Activated naive CD4-positive, alpha-beta T cell treated with Interleukin-2 at 50 U/mL for 16 hours (primary cell): ENCODE measurements around the gene DRD4.
"Not testable (repeated sequence)": the region's sequence is repeated elsewhere in the genome, so short reads cannot be mapped to it uniquely, and the experiment has no call there.

ENCODE experiments used
- DNase-seq: peaks from one replicate; pipeline ENCODE4 v3.0.0-alpha.2; 2020

The DRD4 gene

DNA sequence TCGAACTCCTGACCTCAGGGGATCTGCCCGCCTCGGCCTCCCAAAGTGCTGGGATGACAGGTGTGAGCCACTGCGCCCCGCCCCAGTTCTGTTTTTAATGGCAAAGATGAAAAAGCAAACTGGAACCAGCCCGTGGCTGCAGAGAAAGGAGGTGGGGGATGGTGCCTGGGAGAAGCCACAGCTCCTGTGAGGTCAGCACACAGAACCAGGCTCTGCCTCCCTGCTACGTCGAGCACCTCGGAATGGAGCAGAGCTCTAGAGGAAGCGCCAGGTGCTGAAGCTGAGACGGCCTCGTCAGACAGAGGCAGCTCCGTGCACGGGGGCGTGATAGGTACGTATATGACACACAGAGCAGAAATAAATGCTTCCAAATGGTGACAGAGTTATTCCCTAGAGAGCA lies 8.5 kb downstream of the DRD4 start:
- DNase-seq, result no peak

DNA sequence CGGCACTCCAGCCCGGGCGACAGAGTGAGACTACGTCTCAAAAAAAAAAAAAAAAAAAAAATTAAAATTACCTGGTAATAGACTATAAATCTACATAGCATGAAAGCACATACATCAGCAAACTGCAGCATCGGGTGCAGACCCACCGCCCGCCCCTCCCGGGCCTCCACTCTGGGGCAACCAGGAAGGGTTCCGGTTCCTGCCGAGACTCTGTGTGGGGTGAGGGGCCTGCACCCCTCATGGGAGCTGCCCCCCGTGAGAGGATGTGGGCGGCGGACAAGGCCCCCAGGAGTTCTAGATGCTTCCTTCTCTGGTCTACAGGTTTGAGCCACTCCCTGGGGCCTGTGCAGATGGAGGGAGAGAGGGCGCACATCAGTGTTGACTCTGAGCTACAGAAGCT lies 9.1 kb downstream of the DRD4 start:
- no peak for DNase-seq

DNA sequence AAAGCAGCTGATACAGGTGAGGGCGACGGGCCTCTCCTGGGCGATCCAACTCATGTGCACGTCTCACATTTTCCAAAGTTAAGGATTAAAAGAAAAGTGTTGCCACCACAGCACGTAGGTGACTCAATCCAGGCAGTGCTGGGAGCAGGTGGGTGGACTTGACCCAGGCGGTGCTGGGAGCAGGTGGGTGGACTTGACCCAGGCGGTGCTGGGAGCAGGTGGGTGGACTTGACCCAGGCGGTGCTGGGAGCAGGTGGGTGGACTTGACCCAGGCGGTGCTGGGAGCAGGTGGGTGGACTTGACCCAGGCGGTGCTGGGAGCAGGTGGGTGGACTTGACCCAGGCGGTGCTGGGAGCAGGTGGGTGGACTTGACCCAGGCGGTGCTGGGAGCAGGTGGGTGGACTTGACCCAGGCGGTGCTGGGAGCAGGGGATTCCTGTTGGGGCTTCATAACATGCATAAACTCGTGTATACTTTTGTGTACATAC lies 10.6 kb downstream of the DRD4 start:
- not testable (repeated sequence) for DNase-seq

DNA sequence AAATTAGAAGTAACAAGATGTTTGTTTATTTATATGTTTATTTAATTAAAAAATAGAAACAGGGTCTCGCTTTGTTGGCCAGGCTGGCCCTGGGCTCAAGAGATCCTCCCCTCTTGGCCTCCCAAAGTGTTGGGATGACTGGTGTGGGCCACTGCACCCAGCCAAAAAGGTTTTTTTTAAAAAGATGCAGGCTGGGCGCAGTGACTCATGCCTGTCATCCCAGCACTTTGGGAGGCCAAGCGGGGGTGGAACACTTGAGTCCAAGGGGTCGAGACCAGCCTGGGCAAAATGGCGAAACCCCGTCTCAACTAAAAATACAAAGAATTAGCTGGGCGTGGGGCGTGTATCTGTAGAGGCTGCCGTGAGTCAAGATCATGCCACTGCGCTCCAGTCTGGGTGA lies 13.4 kb downstream of the DRD4 start:
- no peak for DNase-seq

DNA sequence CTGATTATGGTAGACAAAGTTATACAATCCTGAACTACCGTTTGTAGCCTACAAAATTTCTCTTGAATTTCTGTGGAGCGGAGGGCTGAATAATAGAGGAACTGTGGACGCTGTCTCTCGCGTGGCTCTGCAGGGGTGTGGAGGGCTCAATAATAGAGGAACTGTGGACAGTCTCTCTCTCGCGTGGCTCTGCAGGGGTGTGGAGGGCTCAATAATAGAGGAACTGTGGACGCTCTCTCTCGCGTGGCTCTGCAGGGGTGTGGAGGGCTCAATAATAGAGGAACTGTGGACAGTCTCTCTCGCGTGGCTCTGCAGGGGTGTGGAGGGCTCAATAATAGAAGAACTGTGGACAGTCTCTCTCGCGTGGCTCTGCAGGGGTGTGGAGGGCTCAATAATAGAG lies 16.1 kb downstream of the DRD4 start:
- not testable (repeated sequence) for DNase-seq

GRCh38 chr11:653837-654236 lies 16.8 kb downstream of the DRD4 start:
- DNase-seq, result no peak

- DNase-seq, result not testable (repeated sequence)
These were observed 17.4 kb downstream of the DRD4 start for GRCh38 chr11:654444-654843.

DNA sequence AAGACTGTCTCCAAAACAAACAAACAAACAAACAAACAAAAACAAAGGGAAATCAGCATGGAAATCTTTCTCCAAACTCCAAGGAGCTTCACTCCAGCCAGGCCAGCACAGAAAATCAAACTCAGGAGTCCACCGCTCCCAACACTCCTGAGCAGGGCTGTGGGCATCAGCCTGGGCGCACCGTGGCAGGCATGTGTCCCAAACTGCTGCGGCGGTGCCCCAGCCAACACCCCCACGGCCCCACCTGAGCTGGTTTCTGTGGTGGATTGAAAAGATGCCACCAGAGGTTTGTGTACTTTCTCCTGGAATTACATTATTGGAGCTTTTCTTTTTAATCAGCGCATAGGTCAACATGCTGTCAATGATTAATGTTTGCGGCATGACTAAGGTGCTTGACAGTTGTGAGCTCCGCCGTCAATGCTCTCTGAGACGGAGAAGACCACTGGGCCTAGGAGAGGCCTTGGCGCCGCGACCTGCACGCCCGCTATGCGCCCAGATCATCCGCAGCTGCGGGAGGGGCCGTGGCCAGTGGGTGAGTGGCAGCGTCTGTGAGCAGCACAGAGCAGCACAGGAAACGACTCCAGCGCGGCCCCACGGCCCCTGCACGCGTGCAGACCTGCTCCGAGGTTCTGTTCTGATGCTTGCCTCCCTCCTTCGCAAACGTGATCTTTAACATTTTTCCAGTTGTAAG lies 18.1 kb downstream of the DRD4 start:
- no peak for DNase-seq

DNA sequence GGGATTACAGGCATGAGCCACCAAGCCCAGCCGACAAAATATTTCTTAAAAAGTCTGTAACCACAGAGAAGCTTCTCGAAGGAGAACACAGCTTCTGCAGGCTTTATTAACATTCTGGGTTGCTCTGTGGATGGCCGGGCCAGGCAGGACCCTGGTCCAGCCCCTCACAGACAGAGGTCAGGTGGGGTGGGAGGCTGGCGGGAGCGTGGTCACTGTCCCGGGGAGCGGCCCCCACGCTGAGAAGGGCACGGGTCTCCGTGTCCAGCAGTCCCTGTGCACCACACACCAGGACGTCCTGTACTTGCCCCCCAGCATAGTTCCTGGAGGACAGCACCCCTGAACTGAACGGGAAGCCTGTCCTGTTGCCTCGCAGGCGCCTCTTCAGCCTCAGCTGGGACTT lies 19.4 kb downstream of the DRD4 start:
- DNase-seq, result no peak

GRCh38 chr11:656866-657265 lies 19.8 kb downstream of the DRD4 start:
- DNase-seq, result no peak

- no peak for DNase-seq
These were observed 20.6 kb downstream of the DRD4 start for GRCh38 chr11:657691-658126.

DNA sequence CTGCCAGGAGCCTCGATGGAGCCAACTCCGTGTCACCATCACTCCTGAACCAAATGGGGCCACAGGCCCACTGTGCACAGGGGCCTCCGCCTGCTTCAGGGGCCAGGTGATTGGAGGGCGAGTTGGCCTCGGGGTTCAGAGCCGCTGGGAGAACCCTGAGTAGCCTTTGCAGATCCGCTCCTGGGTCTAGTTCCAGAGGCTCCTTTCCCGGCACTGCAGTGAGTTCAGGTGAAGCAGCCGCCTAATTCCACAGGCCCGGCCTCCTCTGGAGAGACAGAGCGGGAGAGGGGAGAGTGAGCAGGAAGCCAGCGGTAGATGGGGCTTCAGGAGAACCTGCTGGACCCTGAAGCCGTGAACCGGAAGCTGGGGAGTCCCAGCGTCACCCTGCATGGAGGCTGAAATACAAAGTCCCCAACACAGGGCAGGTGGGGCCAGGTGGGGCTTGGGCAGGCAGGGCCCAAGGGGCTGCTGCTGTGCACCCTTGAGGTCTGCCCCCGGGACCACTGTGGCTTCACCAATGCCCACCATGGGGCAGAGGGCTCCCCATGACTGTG lies 22.5 kb downstream of the DRD4 start:
- DNase-seq, result no peak

GRCh38 chr11:660281-660680 lies 23.2 kb downstream of the DRD4 start:
- no peak for DNase-seq

GRCh38 chr11:660681-661444 lies 23.8 kb downstream of the DRD4 start:
- DNase-seq, result no peak

DNA sequence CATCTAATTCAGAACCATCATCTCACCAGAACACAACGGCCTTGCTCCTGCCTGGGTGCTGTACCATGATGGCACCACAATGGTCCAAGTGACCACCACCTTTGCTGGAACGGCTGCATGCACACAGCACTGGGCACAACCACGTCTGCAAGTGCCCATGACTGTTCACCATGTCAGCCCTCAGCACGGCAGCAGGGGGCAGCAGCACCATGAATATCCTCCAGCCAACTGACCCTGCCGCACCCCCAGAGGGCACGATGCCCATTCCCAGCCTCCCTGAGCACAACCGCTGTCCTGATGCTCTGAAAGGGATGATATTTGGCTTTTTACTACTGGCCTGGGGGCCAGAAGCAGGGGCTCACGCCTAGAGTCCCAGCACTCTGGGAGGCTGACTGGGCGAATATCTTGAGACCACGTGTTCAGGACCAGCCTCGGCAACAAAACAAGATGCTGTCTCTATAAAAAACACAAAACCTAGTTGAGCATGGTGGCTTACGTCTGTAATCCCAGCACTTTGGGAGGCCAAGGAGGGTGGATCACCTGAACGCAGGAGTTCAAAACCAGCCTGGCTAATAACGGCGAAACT lies 25.7 kb downstream of the DRD4 start:
- DNase-seq, result peak; percentile 39

GRCh38 chr11:665062-665703 lies 28.1 kb downstream of the DRD4 start:
- no peak for DNase-seq

GRCh38 chr11:665704-666281 lies 28.7 kb downstream of the DRD4 start:
- no peak for DNase-seq

DNA sequence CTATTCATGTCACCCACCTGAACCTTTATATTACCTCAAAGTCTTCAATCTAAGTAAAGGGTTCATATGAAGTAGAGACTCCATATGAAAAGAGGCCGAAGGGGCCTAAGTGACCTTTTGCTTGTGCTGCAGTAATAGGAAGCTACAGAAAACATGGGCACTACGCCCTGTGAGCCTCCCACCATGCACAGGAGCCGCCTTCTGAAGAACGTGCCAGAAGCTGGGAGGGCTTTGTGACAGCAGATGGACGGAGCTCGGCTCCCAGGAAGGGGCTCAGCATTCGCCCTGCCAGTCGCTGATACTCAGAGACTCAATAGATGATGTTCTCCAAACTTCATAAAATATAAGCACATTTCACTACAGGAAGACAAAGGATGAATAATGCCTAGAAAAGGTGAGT lies 36.8 kb downstream of the DRD4 start:
- DNase-seq, result no peak

DNA sequence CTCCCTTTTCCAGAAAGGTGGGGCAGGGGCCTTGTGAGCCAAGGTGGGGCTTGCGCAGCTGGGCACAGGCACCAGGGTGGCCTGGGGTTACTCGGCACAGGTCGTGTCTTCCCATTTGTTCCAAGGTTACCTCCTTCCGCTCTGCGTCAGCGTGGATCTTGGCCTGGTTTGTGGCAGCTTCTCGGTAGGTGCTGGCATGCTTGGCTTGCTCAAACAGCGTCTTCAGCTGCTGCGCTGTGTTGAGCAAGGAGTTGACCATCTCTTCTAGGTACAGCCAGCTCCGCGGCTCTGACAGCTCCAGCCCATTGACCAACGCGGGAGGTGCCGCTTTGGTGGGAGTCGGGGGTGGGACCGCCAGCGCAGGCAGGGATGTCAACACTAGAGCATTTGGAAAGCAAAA lies 37.3 kb downstream of the DRD4 start:
- no peak for DNase-seq

DNA sequence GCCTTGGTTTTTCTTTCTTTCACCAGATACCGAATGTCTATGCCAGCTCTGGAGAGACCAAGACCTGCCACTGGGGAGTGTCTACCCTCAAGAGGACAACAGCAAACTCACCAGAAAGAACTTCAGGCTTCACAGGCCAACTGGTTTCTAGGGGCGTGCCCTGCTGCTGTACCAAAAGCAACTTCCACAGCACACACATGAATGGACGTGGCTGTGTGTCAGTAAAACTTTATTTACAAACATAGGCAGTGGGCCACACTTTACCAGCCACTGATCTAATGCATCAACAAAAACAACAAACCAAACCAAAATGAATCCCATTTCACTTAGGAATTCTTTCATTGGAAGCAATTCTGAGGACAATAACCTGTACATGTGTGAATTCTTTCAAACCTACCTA lies 41.2 kb downstream of the DRD4 start:
- no peak for DNase-seq

GRCh38 chr11:679271-680207 lies 42.5 kb downstream of the DRD4 start:
- DNase-seq, result no peak

DNA sequence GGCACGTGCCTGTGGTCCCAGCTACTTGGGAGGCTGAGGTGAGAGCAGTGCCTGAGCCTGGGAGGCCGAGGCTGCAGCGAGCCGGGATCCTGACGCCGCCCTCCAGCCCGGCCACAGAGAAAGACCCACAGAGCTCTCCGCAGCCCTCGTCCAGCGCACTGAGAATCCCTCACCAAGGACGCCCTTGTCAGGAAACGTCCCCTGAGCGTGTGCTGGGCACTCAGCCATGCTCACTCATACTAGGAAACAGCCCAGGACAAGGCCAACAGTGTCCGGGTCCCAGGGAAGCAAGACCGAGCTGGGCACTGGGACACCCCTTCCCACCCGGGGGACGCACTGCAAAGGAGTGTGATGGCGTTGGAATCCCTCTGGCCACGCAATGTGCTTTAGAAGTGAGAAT lies 43.4 kb downstream of the DRD4 start:
- no peak for DNase-seq
